ENCODE data around the gene FANCC. TPM values are rescaled to one million over a fixed set of nuclear protein-coding genes. Genes with fewer than 3 reads are reported as not detected.

FANCC gene
- total RNA-seq, 2 experiments from 2014 or later: 5.7 to 6.3 TPM

DNA sequence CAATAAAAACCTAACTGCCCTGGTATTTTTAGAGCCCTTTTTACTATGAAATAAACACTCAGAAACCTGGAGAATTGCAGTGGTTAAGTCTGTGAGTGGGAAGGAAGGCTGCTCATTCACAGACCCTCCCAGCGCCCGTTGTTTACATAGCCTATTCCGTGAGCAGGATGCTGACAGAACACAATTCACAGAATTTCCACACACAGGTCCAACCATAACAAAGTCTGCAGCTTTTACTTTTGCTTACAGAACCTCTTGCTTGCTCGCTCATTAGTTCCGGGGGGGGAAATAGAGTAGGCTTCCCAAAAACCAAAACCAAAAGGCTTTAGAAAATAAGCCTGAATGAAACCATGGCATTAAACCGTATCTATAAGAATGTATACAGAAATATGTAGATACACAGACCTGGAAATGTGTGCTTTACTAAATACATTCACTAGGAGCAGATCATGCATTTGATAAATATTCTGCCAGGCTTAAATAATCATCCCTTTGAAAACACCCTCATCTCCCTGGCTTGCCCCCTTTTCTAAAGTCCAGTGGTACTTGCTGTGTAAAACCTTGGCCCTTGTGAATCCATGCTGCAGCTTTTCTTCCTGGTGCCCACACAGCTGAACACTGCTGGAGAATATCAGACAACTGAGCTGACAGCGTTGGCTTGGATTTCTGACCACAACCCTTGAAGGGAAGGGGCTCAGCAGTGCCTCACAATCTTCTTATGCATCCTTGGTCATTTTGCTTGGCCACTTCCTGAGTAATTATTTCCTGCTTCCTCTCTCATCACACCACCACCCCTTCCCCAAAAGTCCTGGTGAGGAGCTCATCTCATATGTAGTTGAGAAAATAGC, 128.0 kb downstream of the FANCC start:
- peaks cover 6% of the 10 kb centered on the region for H3K4me1 ChIP-seq (ENCODE audit: insufficient read depth, low read length)
- H3K4me1 Mint-ChIP-seq (ENCODE audit: low read depth): peaks cover 26% of the 10 kb centered on the region
- H3K9me3 ChIP-seq (ENCODE audit: control insufficient read depth in 1 of 2, insufficient read depth in 1 of 2, low read length in 2 of 2): no peaks in the 10 kb centered on the region
- DNase-seq (peak in 1 of 14 experiments; percentile 54), ATAC-seq (ENCODE audit: poor library complexity) (no peak)
- H3K9me3 Mint-ChIP-seq: no peaks in the 10 kb centered on the region
- CTCF ChIA-PET: no interaction called here
- POLR2A ChIA-PET: interaction anchor here (0.7 kb wide), 1 partner anchor 193 kb away, joined by 4 read pairs; no protein-coding TSS in a partner anchor
- intact Hi-C loops (cut with DNase I, micrococcal nuclease): no loop called here
- H3K27ac ChIP-seq (ENCODE audit: low read depth in 1 of 2, low read length in 2 of 2): no peak overlapping the region
- no peak overlapping the region for H3K4me3 Mint-ChIP-seq
- H3K4me3 ChIP-seq (ENCODE audit: low read length): no peak overlapping the region
- H3K27me3 Mint-ChIP-seq: no peaks in the 10 kb centered on the region
- no peak overlapping the region for H3K27ac Mint-ChIP-seq
- H3K27me3 ChIP-seq (ENCODE audit: control insufficient read depth in 1 of 2, insufficient read depth in 2 of 2, low read length in 2 of 2): no peaks in the 10 kb centered on the region
- no peaks in the 10 kb centered on the region for H3K36me3 ChIP-seq (ENCODE audit: insufficient read depth, low read length)
- no peak for TF ChIP-seq CTCF (IDR thresholded peaks at IDR 0.05)
- H3K36me3 Mint-ChIP-seq (ENCODE audit: low read depth): no peaks in the 10 kb centered on the region

DNA sequence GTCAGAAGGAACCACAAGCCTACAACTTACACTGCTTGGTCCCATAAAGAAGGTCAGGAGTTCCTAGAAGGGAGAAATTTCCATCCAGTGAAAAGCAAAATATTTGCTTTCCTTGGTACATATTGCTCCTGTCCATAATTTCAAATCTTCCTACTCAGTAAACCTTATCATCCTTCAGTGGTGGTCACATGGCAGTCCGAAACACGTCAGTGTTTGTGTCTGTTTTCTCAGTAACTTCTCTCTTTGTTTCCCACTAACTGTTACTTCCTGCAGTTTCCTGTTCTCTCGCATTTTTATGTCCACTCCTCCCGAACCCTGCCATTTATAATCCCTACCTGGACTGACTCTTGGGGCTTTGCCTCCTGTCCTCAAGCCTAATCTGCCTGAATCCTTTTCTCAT, 129.1 kb downstream of the FANCC start:
- CTCF ChIA-PET: no interaction called here
- Mint-ChIP-seq H3K36me3 (ENCODE audit: low read depth) (no peaks in the 10 kb centered on the region), H3K4me1 (ENCODE audit: low read depth) (peaks cover 26% of the 10 kb centered on the region), H3K27me3 (no peaks in the 10 kb centered on the region), H3K9me3 (no peaks in the 10 kb centered on the region), H3K4me3 (no peak overlapping the region), H3K27ac (no peak overlapping the region)
- DNase-seq (no peak), ATAC-seq (ENCODE audit: poor library complexity) (no peak)
- H3K27ac ChIP-seq (ENCODE audit: low read depth in 1 of 2, low read length in 2 of 2): no peak overlapping the region
- POLR2A ChIA-PET: interaction anchor here (0.7 kb wide), 1 partner anchor 194 kb away, joined by 4 read pairs; no protein-coding TSS in a partner anchor
- no peak for TF ChIP-seq CTCF (IDR thresholded peaks at IDR 0.05)
- intact Hi-C loops (cut with DNase I, micrococcal nuclease): no loop called here
- H3K36me3 ChIP-seq (ENCODE audit: insufficient read depth, low read length): no peaks in the 10 kb centered on the region
- peaks cover 6% of the 10 kb centered on the region for H3K4me1 ChIP-seq (ENCODE audit: insufficient read depth, low read length)
- H3K4me3 ChIP-seq (ENCODE audit: low read length): no peak overlapping the region
- no peaks in the 10 kb centered on the region for H3K27me3 ChIP-seq (ENCODE audit: control insufficient read depth in 1 of 2, insufficient read depth in 2 of 2, low read length in 2 of 2)
- H3K9me3 ChIP-seq (ENCODE audit: control insufficient read depth in 1 of 2, insufficient read depth in 1 of 2, low read length in 2 of 2): no peaks in the 10 kb centered on the region

- Mint-ChIP-seq H3K4me3 (no peak overlapping the region), H3K9me3 (no peaks in the 10 kb centered on the region), H3K4me1 (ENCODE audit: low read depth) (peaks cover 26% of the 10 kb centered on the region), H3K27me3 (no peaks in the 10 kb centered on the region), H3K36me3 (ENCODE audit: low read depth) (no peaks in the 10 kb centered on the region), H3K27ac (no peak overlapping the region)
- Histone ChIP-seq H3K36me3 (ENCODE audit: insufficient read depth, low read length) (no peaks in the 10 kb centered on the region), H3K4me3 (ENCODE audit: low read length) (no peak overlapping the region), H3K27ac (ENCODE audit: low read depth in 1 of 2, low read length in 2 of 2) (no peak overlapping the region), H3K4me1 (ENCODE audit: insufficient read depth, low read length) (peaks cover 6% of the 10 kb centered on the region), H3K27me3 (ENCODE audit: control insufficient read depth in 1 of 2, insufficient read depth in 2 of 2, low read length in 2 of 2) (no peaks in the 10 kb centered on the region), H3K9me3 (ENCODE audit: control insufficient read depth in 1 of 2, insufficient read depth in 1 of 2, low read length in 2 of 2) (no peaks in the 10 kb centered on the region)
- TF ChIP-seq CTCF (IDR thresholded peaks at IDR 0.05): no peak
- intact Hi-C loops (cut with DNase I, micrococcal nuclease): no loop called here
- POLR2A ChIA-PET: no interaction called here
- DNase-seq (no peak), ATAC-seq (ENCODE audit: poor library complexity) (no peak)
- CTCF ChIA-PET: no interaction called here
These were observed 131.6 kb downstream of the FANCC start for GRCh38 chr9:95185956-95186355.
